ENCODE data around the gene CYP27B1. TPM values are rescaled to one million over a fixed set of nuclear protein-coding genes. Genes with fewer than 3 reads are reported as not detected.

CYP27B1 gene
- total and polyA plus RNA-seq, 4 donors = 0.05 to 1.6 (median 0.17) TPM

- Histone ChIP-seq H3K27ac (ENCODE audit: low read depth in 1 of 2, low read length in 2 of 2) (no peak overlapping the region), H3K36me3 (ENCODE audit: control insufficient read depth in 4 of 4, insufficient read depth in 3 of 4, low read depth in 1 of 4, low read length in 3 of 4) (no peaks in the 10 kb centered on the region), H3K9ac (ENCODE audit: low read depth in 1 of 2, low read length in 2 of 2) (no peak overlapping the region), H3K27me3 (ENCODE audit: control insufficient read depth in 4 of 4, insufficient read depth in 4 of 4, low read length in 3 of 4) (peaks cover 0 to 10% (median 4%) of the 10 kb centered on the region in 4 donors), H3K4me3 (ENCODE audit: low read depth in 1 of 3, low read length in 3 of 3) (no peak overlapping the region), H3K9me3 (ENCODE audit: control insufficient read depth in 4 of 4, low read length in 3 of 4) (no peaks in the 10 kb centered on the region), H3K4me1 (ENCODE audit: control insufficient read depth in 4 of 4, insufficient read depth in 4 of 4, low read length in 3 of 4) (peaks cover 3 to 26% (median 15%) of the 10 kb centered on the region in 4 donors)
- TF ChIP-seq MAX (IDR thresholded peaks at IDR 0.05) = no peak
- no peak for TF ChIP-seq NR2F2 (IDR thresholded peaks at IDR 0.05)
- TF ChIP-seq HNF4G (IDR thresholded peaks at IDR 0.05) = no peak
- no peak for DNase-seq (ENCODE audit: low spot score)
- WGBS = 33% methylated on average over 7 of the region's 7 CpGs
Measured at GRCh38 chr12:57739387-57739786, 27.5 kb downstream of the CYP27B1 start.

- Histone ChIP-seq H3K27ac (ENCODE audit: low read depth in 1 of 2, low read length in 2 of 2) (no peak within 1 kb of the TSS), H3K4me1 (ENCODE audit: control insufficient read depth in 4 of 4, insufficient read depth in 4 of 4, low read length in 3 of 4) (peaks cover 3 to 22% (median 15%) of the 10 kb centered on the region in 4 donors), H3K4me3 (ENCODE audit: low read depth in 1 of 3, low read length in 3 of 3) (peak within 1 kb of the TSS in 1 of 3 donors; percentile 24), H3K36me3 (ENCODE audit: control insufficient read depth in 4 of 4, insufficient read depth in 3 of 4, low read depth in 1 of 4, low read length in 3 of 4) (no peaks in the 10 kb centered on the region), H3K9ac (ENCODE audit: low read depth in 1 of 2, low read length in 2 of 2) (no peak within 1 kb of the TSS), H3K9me3 (ENCODE audit: control insufficient read depth in 4 of 4, low read length in 3 of 4) (no peaks in the 10 kb centered on the region), H3K27me3 (ENCODE audit: control insufficient read depth in 4 of 4, insufficient read depth in 4 of 4, low read length in 3 of 4) (peaks cover 0 to 10% (median 4%) of the 10 kb centered on the region in 4 donors)
- no peak for TF ChIP-seq RAD21 (IDR thresholded peaks at IDR 0.05)
- TF ChIP-seq HNF4A (conservative IDR thresholded peaks at IDR 0.05) = no peak
- no peak for TF ChIP-seq REST (IDR thresholded peaks at IDR 0.05)
- no peak for TF ChIP-seq CTCF (IDR thresholded peaks at IDR 0.05; ENCODE audit: low read depth, low read length, missing input control)
- TF ChIP-seq YY1 (IDR thresholded peaks at IDR 0.05) = no peak
- no peak for TF ChIP-seq FOXA2 (IDR thresholded peaks at IDR 0.05)
- no peak for TF ChIP-seq SP1 (IDR thresholded peaks at IDR 0.05)
- no peak for TF ChIP-seq MAX (IDR thresholded peaks at IDR 0.05)
- no peak for TF ChIP-seq EGR1 (IDR thresholded peaks at IDR 0.05; ENCODE audit: low read depth in 2 of 2)
- TF ChIP-seq GABPA (IDR thresholded peaks at IDR 0.05 in 1 of 2, conservative IDR thresholded peaks at IDR 0.05 in 1 of 2) = no peak
- TF ChIP-seq TAF1 (conservative IDR thresholded peaks at IDR 0.05) = no peak
- no peak for DNase-seq (ENCODE audit: low spot score)
- WGBS = 17% methylated on average over 36 of the region's 36 CpGs
Measured at GRCh38 chr12:57738661-57739237, 28.1 kb downstream of the CYP27B1 start, which contains the start of gene AGAP2. Gene AGAP2, minus strand, starts transcription at chr12:57738742. Its CDS starts 496 bp downstream, at chr12:57738246.

All from liver (tissue), 9 donors.